HG03575 (cell line): Measurements from ENCODE around the gene KRT15.

Experiments
- ATAC-seq: cut with Tn5 transposase; IDR thresholded peaks from one replicate; pipeline ENCODE4 v1.9.1; 2021; ENCODE audit not compliant: unreplicated experiment, insufficient number of reproducible peaks, low FRiP score; ENCODE audit errors: extremely low read depth

Gene KRT15

GRCh38 chr17:41490000-41490990 lies 28.4 kb downstream of the KRT15 start:
- no peak for ATAC-seq

- ATAC-seq, result no peak
Observed at GRCh38 chr17:41489531-41489930, 29.2 kb downstream of the KRT15 start, which contains the start of gene KRT36. Gene KRT36 (minus strand): TSS chr17:41489910. CDS start chr17:41489864, 46 bp downstream.

GRCh38 chr17:41486809-41487530 lies 31.7 kb downstream of the KRT15 start:
- ATAC-seq, result no peak

- ATAC-seq, result no peak
Observed at GRCh38 chr17:41486316-41486715, 32.4 kb downstream of the KRT15 start.

GRCh38 chr17:41484920-41485904 lies 33.5 kb downstream of the KRT15 start:
- ATAC-seq, result no peak

GRCh38 chr17:41483991-41484826 lies 34.5 kb downstream of the KRT15 start:
- ATAC-seq, result no peak

GRCh38 chr17:41483531-41483930 lies 35.2 kb downstream of the KRT15 start:
- ATAC-seq, result no peak

- no peak for ATAC-seq
Observed at GRCh38 chr17:41481036-41481435, 37.7 kb downstream of the KRT15 start, which contains the start of gene KRT35. Gene KRT35 (minus strand): TSS chr17:41481151. CDS start chr17:41481097, 54 bp downstream.

GRCh38 chr17:41480581-41480980 lies 38.1 kb downstream of the KRT15 start:
- ATAC-seq, result no peak

- no peak for ATAC-seq
Observed at GRCh38 chr17:41480136-41480535, 38.6 kb downstream of the KRT15 start.

- no peak for ATAC-seq
Observed at GRCh38 chr17:41478237-41478636, 40.5 kb downstream of the KRT15 start.

GRCh38 chr17:41476866-41477815 lies 41.5 kb downstream of the KRT15 start:
- ATAC-seq, result no peak

GRCh38 chr17:41475421-41475820 lies 43.3 kb downstream of the KRT15 start:
- ATAC-seq, result no peak

- no peak for ATAC-seq
Observed at GRCh38 chr17:41474863-41475262, 43.8 kb downstream of the KRT15 start.

- ATAC-seq, result no peak
Observed at GRCh38 chr17:41468346-41468745, 50.3 kb downstream of the KRT15 start.

GRCh38 chr17:41467561-41467960 lies 51.1 kb downstream of the KRT15 start:
- no peak for ATAC-seq

- no peak for ATAC-seq
Observed at GRCh38 chr17:41466988-41467387, 51.7 kb downstream of the KRT15 start, which contains the start of gene KRT32. Gene KRT32 (minus strand): TSS chr17:41467386. CDS start chr17:41467325, 61 bp downstream.
